ENCODE measurements around the gene VPS33A.

- TF ChIP-seq, protein P1, sequence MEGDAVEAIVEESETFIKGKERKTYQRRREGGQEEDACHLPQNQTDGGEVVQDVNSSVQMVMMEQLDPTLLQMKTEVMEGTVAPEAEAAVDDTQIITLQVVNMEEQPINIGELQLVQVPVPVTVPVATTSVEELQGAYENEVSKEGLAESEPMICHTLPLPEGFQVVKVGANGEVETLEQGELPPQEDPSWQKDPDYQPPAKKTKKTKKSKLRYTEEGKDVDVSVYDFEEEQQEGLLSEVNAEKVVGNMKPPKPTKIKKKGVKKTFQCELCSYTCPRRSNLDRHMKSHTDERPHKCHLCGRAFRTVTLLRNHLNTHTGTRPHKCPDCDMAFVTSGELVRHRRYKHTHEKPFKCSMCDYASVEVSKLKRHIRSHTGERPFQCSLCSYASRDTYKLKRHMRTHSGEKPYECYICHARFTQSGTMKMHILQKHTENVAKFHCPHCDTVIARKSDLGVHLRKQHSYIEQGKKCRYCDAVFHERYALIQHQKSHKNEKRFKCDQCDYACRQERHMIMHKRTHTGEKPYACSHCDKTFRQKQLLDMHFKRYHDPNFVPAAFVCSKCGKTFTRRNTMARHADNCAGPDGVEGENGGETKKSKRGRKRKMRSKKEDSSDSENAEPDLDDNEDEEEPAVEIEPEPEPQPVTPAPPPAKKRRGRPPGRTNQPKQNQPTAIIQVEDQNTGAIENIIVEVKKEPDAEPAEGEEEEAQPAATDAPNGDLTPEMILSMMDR (optimal IDR thresholded peaks at IDR 0.05 in 1 of 3, IDR thresholded peaks at IDR 0.05 in 1 of 3, conservative IDR thresholded peaks at IDR 0.05 in 1 of 3; ENCODE audit: extremely low read depth in 1 of 3, insufficient read depth in 2 of 3, low read length in 3 of 3) = no peak
- no peak for TF ChIP-seq EZH2 (IDR thresholded peaks at IDR 0.05; ENCODE audit: low read length)
Observed at GRCh38 chr12:122194804-122195203, 71.5 kb downstream of the VPS33A start.

Measured in keratinocyte (primary cell).